ENCODE data around the gene SULT1E1. TPM values are rescaled to one million over a fixed set of nuclear protein-coding genes. Genes with fewer than 3 reads are reported as not detected.

The SULT1E1 gene
- total RNA-seq, 6 experiments from 2014 or later = 5.1 to 22.3 (median 6.6) TPM

DNA sequence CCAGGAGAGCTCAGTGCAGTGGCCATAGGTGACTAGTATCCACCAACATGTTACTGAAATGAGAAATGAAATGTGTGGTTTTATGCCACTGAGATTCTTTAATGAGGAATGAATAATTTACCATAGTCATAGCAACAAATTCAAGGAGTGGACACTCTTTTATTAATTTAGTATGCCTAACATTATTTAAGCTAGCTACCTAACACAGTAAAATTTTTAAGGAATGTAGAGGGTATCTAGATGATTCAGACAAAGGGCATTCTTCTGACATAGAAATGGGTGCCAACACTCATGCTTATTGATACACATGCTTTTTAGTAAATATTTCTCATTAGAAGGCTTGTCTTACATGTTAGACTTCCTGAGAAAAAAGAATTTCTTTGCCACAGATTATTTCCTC, 66.2 kb downstream of the SULT1E1 start:
- Histone ChIP-seq H3K4me3 (no peak overlapping the region), H3K4me1 (no peaks in the 10 kb centered on the region), H3K27ac (no peak overlapping the region), H3K36me3 (no peaks in the 10 kb centered on the region), H3K9me3 (no peaks in the 10 kb centered on the region), H3K27me3 (no peaks in the 10 kb centered on the region)
- TF ChIP-seq POLR2A (IDR thresholded peaks at IDR 0.05) = no peak
- TF ChIP-seq, protein P1, sequence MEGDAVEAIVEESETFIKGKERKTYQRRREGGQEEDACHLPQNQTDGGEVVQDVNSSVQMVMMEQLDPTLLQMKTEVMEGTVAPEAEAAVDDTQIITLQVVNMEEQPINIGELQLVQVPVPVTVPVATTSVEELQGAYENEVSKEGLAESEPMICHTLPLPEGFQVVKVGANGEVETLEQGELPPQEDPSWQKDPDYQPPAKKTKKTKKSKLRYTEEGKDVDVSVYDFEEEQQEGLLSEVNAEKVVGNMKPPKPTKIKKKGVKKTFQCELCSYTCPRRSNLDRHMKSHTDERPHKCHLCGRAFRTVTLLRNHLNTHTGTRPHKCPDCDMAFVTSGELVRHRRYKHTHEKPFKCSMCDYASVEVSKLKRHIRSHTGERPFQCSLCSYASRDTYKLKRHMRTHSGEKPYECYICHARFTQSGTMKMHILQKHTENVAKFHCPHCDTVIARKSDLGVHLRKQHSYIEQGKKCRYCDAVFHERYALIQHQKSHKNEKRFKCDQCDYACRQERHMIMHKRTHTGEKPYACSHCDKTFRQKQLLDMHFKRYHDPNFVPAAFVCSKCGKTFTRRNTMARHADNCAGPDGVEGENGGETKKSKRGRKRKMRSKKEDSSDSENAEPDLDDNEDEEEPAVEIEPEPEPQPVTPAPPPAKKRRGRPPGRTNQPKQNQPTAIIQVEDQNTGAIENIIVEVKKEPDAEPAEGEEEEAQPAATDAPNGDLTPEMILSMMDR (IDR thresholded peaks at IDR 0.05) = no peak
- DNase-seq = no peak
- intact Hi-C loops (cut with DNase I) = no loop called here
- ATAC-seq = no peak

Other genes starting within 250 kb of the SULT1E1 start
- not detected for gene UGT2A2, start 220.5 kb downstream of the SULT1E1 start, total RNA-seq
- gene UGT2A1, start 206.9 kb downstream of the SULT1E1 start, total RNA-seq = 10 to 100 TPM in 1 of 6 experiments, 1 to 10 TPM in 3, under 1 TPM in 2; 0.24 to 23.9 (median 1.3) TPM
- gene SULT1B1, start 99.5 kb downstream of the SULT1E1 start, total RNA-seq = 10 to 100 TPM in 5 of 6 experiments, 1 to 10 TPM in 1; 10.0 to 66.3 (median 31.4) TPM
- not detected for gene CSN1S1, start 70.9 kb upstream of the SULT1E1 start, total RNA-seq
- not detected for gene CSN2, start 105.6 kb upstream of the SULT1E1 start, total RNA-seq
- gene STATH, start 135.8 kb upstream of the SULT1E1 start, total RNA-seq = not detected
- gene HTN3, start 168.3 kb upstream of the SULT1E1 start, total RNA-seq = not detected
- not detected for gene HTN1, start 190.3 kb upstream of the SULT1E1 start, total RNA-seq

Data from right lobe of liver (tissue), 6 donors.